Subcutaneous adipose tissue (tissue), 4 donors: Measurements from ENCODE around the gene RNH1. TPM values are rescaled to one million over a fixed set of nuclear protein-coding genes. Genes with fewer than 3 reads are reported as not detected.

ENCODE experiments used
- total RNA-seq, 4 donors: library from RNA; depleted of rRNA; stranded (reverse); fragments of >200 nt; gene quantifications; one replicate each; pipeline ENCODE4 v1.1.0, GENCODE V29; 2016
- TF ChIP-seq, protein P1 (sequence below): fragments of 450-650 bp; IDR thresholded peaks from one replicate; pipeline ENCODE4 v1.5.1; 2016; ENCODE audit warnings: low read depth, mild to moderate bottlenecking, control low read depth, antibody characterized with exemption, moderate library complexity

RNH1 gene
- total RNA-seq, 4 donors from 2014 or later: 108 to 290 (median 245) TPM

DNA sequence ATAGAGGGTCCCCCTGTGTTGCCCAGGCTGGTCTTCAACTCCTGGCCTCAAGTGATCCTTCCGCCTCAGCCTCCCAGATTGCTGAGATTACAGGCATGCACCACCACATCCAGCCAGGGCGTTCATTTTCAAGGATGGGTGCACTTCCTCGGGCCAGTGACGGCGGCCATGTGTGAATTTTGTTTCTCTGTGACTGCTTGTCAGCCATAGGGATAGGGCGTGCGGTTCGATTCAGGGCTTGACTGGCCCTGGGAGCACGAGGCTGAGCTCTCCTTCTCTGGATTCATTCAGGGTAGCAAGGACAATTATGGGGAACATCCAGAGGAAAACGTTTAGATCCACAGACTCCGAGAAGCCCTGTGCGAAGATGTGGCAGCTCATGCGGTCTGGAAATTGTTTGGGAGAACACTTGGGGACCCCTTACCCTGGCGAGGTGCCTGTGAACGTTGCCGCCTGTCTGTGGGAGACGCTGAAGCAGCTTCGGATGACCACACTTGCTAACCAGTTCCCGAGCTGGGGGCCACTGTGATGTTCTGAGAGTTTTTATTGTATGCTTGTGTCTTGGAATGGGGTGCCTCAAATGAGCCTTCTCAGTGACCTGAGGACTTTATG lies 54.0 kb downstream of the RNH1 start:
- TF ChIP-seq, protein P1, sequence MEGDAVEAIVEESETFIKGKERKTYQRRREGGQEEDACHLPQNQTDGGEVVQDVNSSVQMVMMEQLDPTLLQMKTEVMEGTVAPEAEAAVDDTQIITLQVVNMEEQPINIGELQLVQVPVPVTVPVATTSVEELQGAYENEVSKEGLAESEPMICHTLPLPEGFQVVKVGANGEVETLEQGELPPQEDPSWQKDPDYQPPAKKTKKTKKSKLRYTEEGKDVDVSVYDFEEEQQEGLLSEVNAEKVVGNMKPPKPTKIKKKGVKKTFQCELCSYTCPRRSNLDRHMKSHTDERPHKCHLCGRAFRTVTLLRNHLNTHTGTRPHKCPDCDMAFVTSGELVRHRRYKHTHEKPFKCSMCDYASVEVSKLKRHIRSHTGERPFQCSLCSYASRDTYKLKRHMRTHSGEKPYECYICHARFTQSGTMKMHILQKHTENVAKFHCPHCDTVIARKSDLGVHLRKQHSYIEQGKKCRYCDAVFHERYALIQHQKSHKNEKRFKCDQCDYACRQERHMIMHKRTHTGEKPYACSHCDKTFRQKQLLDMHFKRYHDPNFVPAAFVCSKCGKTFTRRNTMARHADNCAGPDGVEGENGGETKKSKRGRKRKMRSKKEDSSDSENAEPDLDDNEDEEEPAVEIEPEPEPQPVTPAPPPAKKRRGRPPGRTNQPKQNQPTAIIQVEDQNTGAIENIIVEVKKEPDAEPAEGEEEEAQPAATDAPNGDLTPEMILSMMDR: no peak

DNA sequence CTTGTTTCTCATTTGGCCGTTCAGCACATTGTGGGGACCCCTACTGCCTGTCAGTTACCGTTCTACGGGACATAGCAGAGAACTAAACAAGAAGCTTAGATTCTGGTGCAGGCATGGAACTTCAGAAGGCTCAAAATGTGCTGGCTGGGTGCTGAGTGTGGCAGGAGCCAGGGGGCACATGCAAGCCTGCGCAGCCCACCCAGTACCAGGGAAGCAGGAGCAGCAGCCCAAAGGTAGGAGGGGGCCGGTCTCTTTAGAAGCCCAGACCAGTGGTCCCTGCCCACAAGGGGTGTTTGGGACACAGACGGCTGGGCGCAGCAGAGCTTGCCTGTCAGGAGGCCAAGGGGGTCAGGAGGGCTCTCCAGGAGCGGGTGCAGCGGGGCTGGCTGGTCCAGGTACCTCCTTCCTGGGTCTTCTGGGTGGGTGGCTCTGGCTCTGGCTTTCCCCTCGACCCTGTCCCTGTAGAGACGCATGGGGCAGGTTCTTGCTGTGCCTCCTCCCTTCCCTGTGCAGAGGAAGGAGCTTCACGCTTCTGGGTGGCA lies 54.8 kb downstream of the RNH1 start:
- TF ChIP-seq, protein P1: no peak

DNA sequence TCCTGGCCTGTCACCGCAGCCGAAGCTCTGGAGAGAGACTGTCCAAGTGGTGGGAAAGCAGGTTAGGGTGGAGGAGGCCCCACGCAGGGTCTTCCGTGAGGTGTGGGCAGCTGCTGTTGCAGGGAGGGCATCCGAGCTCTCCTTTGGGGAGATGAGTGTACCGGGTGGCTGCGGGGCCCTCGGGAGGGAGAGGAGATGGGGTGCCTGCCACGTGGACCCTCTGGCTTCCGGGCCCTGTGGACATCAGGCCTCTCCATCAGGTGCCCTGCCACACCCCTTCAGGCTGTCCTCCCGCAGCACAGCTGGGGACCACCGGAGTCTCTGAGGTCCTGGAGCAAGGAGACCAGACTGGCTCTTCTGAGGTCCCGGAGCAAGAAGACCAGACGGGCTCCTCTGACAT lies 55.3 kb downstream of the RNH1 start:
- TF ChIP-seq, protein P1: no peak

DNA sequence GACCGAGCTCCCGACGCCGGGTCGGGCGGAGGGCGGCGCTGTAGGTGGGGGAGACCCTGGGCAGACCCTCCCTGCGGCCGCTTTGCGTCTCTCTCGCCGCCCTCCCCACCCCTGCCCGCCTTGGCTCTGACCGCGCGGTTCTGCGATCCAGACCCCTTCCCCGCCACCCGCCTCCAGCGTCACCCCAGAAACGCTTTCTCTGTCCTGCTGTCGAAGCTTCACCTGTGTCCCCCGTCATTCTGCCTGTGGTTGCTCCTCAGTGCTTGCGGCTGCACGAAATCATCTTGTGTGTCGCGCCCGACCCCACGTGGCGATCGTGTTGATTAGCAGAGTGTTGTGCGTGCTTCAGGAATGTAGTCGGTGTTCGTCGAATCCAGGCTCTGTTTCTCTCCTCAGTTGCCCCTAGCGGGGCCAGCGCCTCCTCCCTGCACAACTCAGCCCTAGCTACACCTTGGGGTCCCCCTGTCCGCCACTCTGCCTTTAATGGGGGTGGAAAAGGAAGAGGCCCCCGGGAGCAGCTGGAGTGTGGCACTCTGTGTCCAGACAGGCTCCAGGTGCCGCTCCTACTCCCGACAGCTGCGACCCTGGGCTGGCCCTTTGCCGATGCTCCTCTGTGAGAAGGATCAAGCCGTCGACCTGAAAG lies 56.1 kb downstream of the RNH1 start:
- TF ChIP-seq, protein P1: no peak

DNA sequence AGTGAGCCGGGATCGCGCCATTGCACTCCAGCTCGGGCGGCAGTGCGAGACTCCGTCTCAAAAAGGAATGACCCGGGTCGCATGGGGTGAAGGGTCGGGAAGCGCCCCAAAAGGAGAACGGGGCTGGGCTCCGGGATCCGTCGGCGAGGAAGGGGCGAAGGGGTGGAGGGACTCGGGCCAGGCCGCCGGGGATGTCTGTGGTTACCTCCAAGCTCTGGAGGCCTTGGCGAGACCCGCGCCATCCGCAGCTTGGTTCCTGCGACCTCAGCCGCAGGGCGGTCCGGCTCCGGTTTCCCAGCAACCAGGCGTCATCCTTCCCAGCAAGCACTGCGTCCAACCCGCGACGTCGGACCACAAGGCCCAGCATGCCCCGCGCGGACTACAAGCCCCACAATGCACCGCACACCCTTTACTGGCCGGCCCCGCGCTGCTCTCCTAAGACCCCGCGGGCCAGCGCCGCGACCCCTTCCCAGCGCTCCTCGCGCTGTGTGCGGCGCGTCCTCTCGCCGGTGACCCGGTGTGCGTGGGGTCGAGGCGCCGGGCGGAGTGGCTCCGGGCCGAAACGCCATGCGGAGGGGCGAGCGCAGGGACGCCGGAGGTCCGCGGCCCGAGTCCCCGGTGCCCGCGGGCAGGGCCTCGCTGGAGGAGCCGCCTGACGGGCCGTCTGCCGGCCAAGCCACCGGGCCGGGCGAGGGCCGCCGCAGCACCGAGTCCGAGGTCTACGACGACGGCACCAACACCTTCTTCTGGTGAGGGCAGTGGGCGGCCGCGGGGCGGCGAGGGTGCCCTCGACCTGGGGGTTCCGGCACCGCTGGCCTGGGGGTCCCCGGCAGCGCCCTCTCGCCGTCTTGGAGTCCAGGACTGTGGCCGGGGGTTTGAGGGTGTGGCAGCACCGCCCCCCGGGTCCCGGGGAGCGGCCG lies 56.9 kb downstream of the RNH1 start, which contains the start of gene PTDSS2:
Gene PTDSS2 (plus strand): TSS at position 391 of the 920 bp plus-strand sequence. CDS start 177 bp downstream, at position 568.
- TF ChIP-seq, protein P1: no peak

DNA sequence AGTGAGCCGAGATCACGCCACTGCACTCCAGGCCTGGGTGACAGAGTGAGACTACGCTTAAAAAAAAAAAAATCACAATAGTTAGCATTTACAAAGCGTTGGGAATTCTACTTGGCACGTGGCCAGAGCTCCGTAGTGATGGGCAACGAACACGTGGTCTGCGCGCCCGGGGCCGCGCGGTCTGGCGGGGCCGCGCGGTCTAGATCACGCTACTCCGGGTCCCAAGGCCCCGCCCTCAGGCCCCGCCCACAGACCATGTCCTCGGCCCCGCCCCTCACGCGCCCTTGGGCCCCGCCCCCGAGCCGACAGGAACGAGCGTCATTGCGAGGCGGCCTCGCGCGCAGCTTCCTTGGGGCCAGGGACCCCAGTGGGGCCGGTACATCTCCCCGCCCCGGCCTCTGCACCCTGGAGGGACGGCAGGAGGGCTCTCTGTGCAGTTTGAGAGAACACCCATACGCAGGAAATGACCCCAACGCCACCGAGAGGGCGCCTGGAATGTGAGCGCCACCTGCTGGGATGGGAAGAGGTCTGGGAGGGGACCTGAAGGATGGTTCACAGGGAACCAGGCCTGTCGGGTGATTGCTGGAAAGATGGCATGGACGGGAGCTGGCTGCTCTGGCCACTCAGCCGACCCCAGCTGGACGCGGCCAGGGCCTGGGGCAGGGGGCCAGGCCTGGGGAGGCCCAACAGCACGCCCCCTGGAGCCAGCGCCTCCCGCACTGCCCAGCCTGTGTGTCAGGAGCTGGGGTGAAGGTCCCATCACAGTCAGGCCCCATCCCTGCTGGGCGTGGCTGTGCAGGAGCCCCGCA lies 58.9 kb downstream of the RNH1 start:
- TF ChIP-seq, protein P1: no peak
